Measurements from ENCODE around the gene RNF130.

Gene RNF130

GRCh38 chr5:180097926-180098325, 26.4 kb upstream of the RNF130 start:
- no peak for TF ChIP-seq CTCF (IDR thresholded peaks at IDR 0.05; ENCODE audit: borderline replicate concordance, insufficient read depth, low read depth, low read length)
- no peak overlapping the region for H3K4me3 ChIP-seq (ENCODE audit: low read depth, low read length)

GRCh38 chr5:180097163-180097894, 25.8 kb upstream of the RNF130 start:
- H3K4me3 ChIP-seq (ENCODE audit: low read depth, low read length), result no peak overlapping the region
- no peak for TF ChIP-seq CTCF (IDR thresholded peaks at IDR 0.05; ENCODE audit: borderline replicate concordance, insufficient read depth, low read depth, low read length)

GRCh38 chr5:180096616-180097015, 25.1 kb upstream of the RNF130 start:
- no peak for TF ChIP-seq CTCF (IDR thresholded peaks at IDR 0.05; ENCODE audit: borderline replicate concordance, insufficient read depth, low read depth, low read length)
- H3K4me3 ChIP-seq (ENCODE audit: low read depth, low read length), result no peak overlapping the region

- no peak overlapping the region for H3K4me3 ChIP-seq (ENCODE audit: low read depth, low read length)
- TF ChIP-seq CTCF (IDR thresholded peaks at IDR 0.05; ENCODE audit: borderline replicate concordance, insufficient read depth, low read depth, low read length), result no peak
These were observed 24.0 kb upstream of the RNF130 start for GRCh38 chr5:180095545-180095944.

GRCh38 chr5:180093651-180094382, 22.3 kb upstream of the RNF130 start:
- TF ChIP-seq CTCF (IDR thresholded peaks at IDR 0.05; ENCODE audit: borderline replicate concordance, insufficient read depth, low read depth, low read length), result no peak

GRCh38 chr5:180093241-180093640, 21.7 kb upstream of the RNF130 start:
- H3K4me3 ChIP-seq (ENCODE audit: low read depth, low read length), result no peak overlapping the region
- TF ChIP-seq CTCF (IDR thresholded peaks at IDR 0.05; ENCODE audit: borderline replicate concordance, insufficient read depth, low read depth, low read length), result no peak

More at GRCh38 chr5:180093651-180094382, 22.3 kb upstream of the RNF130 start:
- H3K4me3 ChIP-seq (ENCODE audit: low read depth, low read length), result no peak overlapping the region
